Measurements from ENCODE around the gene TADA3. TPM values are rescaled to one million over a fixed set of nuclear protein-coding genes. Genes with fewer than 3 reads are reported as not detected.

TADA3 gene
- total and polyA plus RNA-seq, 4 donors: 41.6 to 62.3 (median 53.2) TPM

GRCh38 chr3:9762871-9763270, 29.4 kb downstream of the TADA3 start:
- DNase-seq (no peak), ATAC-seq (ENCODE audit: insufficient read depth, low FRiP score) (no peak)
- peaks cover 6 to 39% (median 31%) of the 10 kb centered on the region in 4 donors for H3K36me3 ChIP-seq (ENCODE audit: control insufficient read depth in 4 of 4, insufficient read depth in 4 of 4, low read length in 4 of 4)
- H3K27ac ChIP-seq (ENCODE audit: low read depth in 1 of 2, low read length in 1 of 2): no peak overlapping the region
- H3K27me3 ChIP-seq (ENCODE audit: control insufficient read depth in 3 of 3, insufficient read depth in 3 of 3, low read length in 2 of 3): no peaks in the 10 kb centered on the region
- 94 to 96% methylated on average over 8 of the region's 8 CpGs for WGBS, 2 donors
- TF ChIP-seq CTCF (IDR thresholded peaks at IDR 0.05; ENCODE audit: control extremely low read depth, extremely low read depth): no peak
- H3K4me1 ChIP-seq (ENCODE audit: control insufficient read depth in 5 of 5, insufficient read depth in 5 of 5, low read length in 5 of 5): peaks cover 0 to 7% (median 0%) of the 10 kb centered on the region in 5 donors
- no peaks in the 10 kb centered on the region for H3K9me3 ChIP-seq (ENCODE audit: control insufficient read depth in 4 of 4, insufficient read depth in 3 of 4, low read length in 3 of 4)
- no peak overlapping the region for H3K9ac ChIP-seq (ENCODE audit: insufficient read depth in 1 of 2, low read length in 2 of 2)
- H3K4me3 ChIP-seq: no peak overlapping the region

DNA sequence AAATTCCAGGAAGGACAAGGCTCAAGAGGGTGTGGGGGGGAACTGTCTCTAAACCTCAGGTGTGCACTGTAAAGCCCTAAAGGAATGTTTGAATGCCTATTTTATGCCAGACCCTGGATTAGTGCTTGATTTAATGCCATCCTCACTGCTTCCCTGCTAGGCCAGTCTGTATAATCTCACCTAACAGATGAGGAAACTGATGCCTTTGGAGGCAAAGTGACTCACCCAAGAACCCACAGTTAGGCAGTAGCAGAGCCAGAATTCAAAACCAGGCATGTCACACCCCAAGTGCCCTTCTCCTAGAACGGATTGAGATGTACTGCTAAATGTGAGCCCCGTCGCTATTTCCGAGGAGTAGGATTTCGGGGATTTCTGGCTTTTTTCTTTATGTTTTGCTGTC, 30.4 kb downstream of the TADA3 start:
- no peak for DNase-seq
- ATAC-seq (ENCODE audit: insufficient read depth, low FRiP score): no peak
- no peak for TF ChIP-seq CTCF (IDR thresholded peaks at IDR 0.05; ENCODE audit: control extremely low read depth, extremely low read depth)
- Histone ChIP-seq H3K36me3 (ENCODE audit: control insufficient read depth in 4 of 4, insufficient read depth in 4 of 4, low read length in 4 of 4) (peaks cover 6 to 39% (median 37%) of the 10 kb centered on the region in 4 donors), H3K27me3 (ENCODE audit: control insufficient read depth in 3 of 3, insufficient read depth in 3 of 3, low read length in 2 of 3) (no peaks in the 10 kb centered on the region), H3K9ac (ENCODE audit: insufficient read depth in 1 of 2, low read length in 2 of 2) (no peak overlapping the region), H3K27ac (ENCODE audit: low read depth in 1 of 2, low read length in 1 of 2) (no peak overlapping the region), H3K9me3 (ENCODE audit: control insufficient read depth in 4 of 4, insufficient read depth in 3 of 4, low read length in 3 of 4) (no peaks in the 10 kb centered on the region), H3K4me3 (no peak overlapping the region), H3K4me1 (ENCODE audit: control insufficient read depth in 5 of 5, insufficient read depth in 5 of 5, low read length in 5 of 5) (no peaks in the 10 kb centered on the region)
- 94 to 96% methylated on average over 5 of the region's 5 CpGs for WGBS, 2 donors

DNA sequence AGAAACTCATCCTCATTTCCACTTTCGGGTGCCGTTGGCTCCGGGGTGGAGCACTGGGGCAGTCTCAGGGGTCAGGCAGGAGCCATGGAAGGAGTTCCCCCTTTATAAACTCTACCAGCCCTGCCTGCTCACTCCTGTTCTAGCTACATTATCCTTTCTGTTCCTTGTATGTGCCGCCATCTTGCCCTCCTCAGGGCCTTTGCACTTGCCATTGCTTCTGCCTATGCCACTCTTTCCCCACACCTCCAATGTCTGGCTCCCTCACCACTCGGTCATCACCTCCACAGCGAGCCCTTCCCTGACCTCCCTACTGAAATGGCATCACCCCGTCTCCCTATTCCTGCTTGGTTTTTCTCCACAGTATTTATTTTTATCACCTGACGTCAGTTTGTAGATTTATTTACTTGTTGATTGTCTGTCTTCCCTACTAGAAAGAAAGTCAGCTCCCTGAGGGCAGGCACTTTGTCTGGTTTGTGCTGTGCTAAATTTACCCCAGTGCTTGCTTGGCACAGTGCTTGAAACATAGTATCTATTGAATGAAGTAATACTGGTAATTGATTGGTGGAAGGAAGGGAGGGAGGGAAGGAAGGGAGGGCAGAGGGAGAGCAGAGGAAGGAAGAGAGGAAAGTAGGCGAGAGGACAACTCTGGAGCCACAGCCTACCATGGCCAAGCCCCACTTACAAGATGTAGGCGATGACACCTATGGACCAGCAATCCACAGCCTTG, 31.3 kb downstream of the TADA3 start:
- DNase-seq: no peak
- no peak for ATAC-seq (ENCODE audit: insufficient read depth, low FRiP score)
- peak overlapping the region in 1 of 2 donors; percentile 15 for H3K27ac ChIP-seq (ENCODE audit: low read depth in 1 of 2, low read length in 1 of 2)

More for the DNA sequence above, 31.3 kb downstream of the TADA3 start:
- 95 to 98% methylated on average over 10 of the region's 10 CpGs for WGBS, 2 donors
- Histone ChIP-seq H3K9ac (ENCODE audit: insufficient read depth in 1 of 2, low read length in 2 of 2) (no peak overlapping the region), H3K4me1 (ENCODE audit: control insufficient read depth in 5 of 5, insufficient read depth in 5 of 5, low read length in 5 of 5) (no peaks in the 10 kb centered on the region), H3K27me3 (ENCODE audit: control insufficient read depth in 3 of 3, insufficient read depth in 3 of 3, low read length in 2 of 3) (no peaks in the 10 kb centered on the region), H3K4me3 (no peak overlapping the region), H3K36me3 (ENCODE audit: control insufficient read depth in 4 of 4, insufficient read depth in 4 of 4, low read length in 4 of 4) (peaks cover 13 to 47% (median 41%) of the 10 kb centered on the region in 4 donors), H3K9me3 (ENCODE audit: control insufficient read depth in 4 of 4, insufficient read depth in 3 of 4, low read length in 3 of 4) (no peaks in the 10 kb centered on the region)
- no peak for TF ChIP-seq CTCF (IDR thresholded peaks at IDR 0.05; ENCODE audit: control extremely low read depth, extremely low read depth)
